Mesendoderm (in vitro differentiated cells): ENCODE data around the gene PKD1.

Source experiments
- DNase-seq: peaks from one replicate; pipeline ENCODE4 v3.0.0; 2013
- H2AK5ac ChIP-seq: 2 replicates; pipeline ENCODE4 v1.6.1; 2013; ENCODE audit warnings: low read length, inconsistent platforms
- H2BK120ac ChIP-seq: 2 replicates; pipeline ENCODE4 v1.6.1; 2013; ENCODE audit warnings: low read depth, mild to moderate bottlenecking, low read length, moderate library complexity, mixed read lengths
- H2BK15ac ChIP-seq: replicated peaks from 2 replicates; pipeline ENCODE4 v1.6.1; 2013; ENCODE audit warnings: low read depth, mild to moderate bottlenecking, moderate library complexity
- H2BK5ac ChIP-seq: 2 replicates; pipeline ENCODE4 v1.6.1; 2013; ENCODE audit warnings: low read length, inconsistent platforms
- H3K18ac ChIP-seq: 2 replicates; pipeline ENCODE4 v1.6.1; 2013; ENCODE audit warnings: mild to moderate bottlenecking, low read length, mixed read lengths
- H3K23ac ChIP-seq: one replicate; pipeline ENCODE4 v1.6.1; 2013; ENCODE audit warnings: low read length
- H3K27ac ChIP-seq: 2 replicates; pipeline ENCODE4 v1.5.1; 2013; ENCODE audit warnings: low read depth, mild to moderate bottlenecking, inconsistent platforms, low read length, moderate library complexity
- H3K27me3 ChIP-seq: 2 replicates; pipeline ENCODE4 v1.6.1; 2013; ENCODE audit warnings: low read length, control low read depth, mild to moderate bottlenecking, inconsistent platforms; ENCODE audit not compliant: insufficient read depth, poor library complexity
- H3K36me3 ChIP-seq: 2 replicates; pipeline ENCODE4 v1.6.1; 2013; ENCODE audit warnings: low read length, inconsistent platforms; ENCODE audit not compliant: control insufficient read depth, insufficient read depth
- H3K4ac ChIP-seq: one replicate; pipeline ENCODE4 v1.6.1; 2013; ENCODE audit warnings: low read depth, mild to moderate bottlenecking, low read length, moderate library complexity
- H3K4me1 ChIP-seq: 2 replicates; pipeline ENCODE4 v1.6.1; 2013; ENCODE audit warnings: low read depth, low read length, inconsistent platforms; ENCODE audit not compliant: control insufficient read depth
- H3K4me2 ChIP-seq: 2 replicates; pipeline ENCODE4 v1.6.1; 2013; ENCODE audit warnings: low read length
- H3K4me3 ChIP-seq: 2 replicates; pipeline ENCODE4 v1.5.1; 2013; ENCODE audit warnings: mild to moderate bottlenecking, low read length
- H3K56ac ChIP-seq: one replicate; pipeline ENCODE4 v1.6.1; 2013; ENCODE audit warnings: low read length
- H3K79me1 ChIP-seq: 2 replicates; pipeline ENCODE4 v1.6.1; 2013; ENCODE audit warnings: low read length, inconsistent platforms
- H3K79me2 ChIP-seq: 2 replicates; pipeline ENCODE4 v1.6.1; 2013; ENCODE audit warnings: mild to moderate bottlenecking, low read length; ENCODE audit not compliant: control insufficient read depth, insufficient read depth
- H3K9ac ChIP-seq: 2 replicates; pipeline ENCODE4 v1.6.1; 2013; ENCODE audit warnings: low read length, inconsistent platforms
- H4K5ac ChIP-seq: one replicate; pipeline ENCODE4 v1.6.1; 2013; ENCODE audit warnings: low read length
- H4K8ac ChIP-seq: one replicate; pipeline ENCODE4 v1.6.1; 2013; ENCODE audit warnings: low read depth, mild to moderate bottlenecking, control low read depth, low read length, moderate library complexity
- whole genome bisulfite sequencing: extraction: QIAGEN DNeasy Blood & Tissue Kit; methylation state at CpG from one replicate; pipeline ENCODE4 v1.1.7; 2013; ENCODE audit warnings: low lambda C conversion rate, missing lambda C conversion rate; ENCODE audit not compliant: insufficient coverage; ENCODE audit errors: extremely low coverage; 5-methylcytosine and 5-hydroxymethylcytosine counted together

The PKD1 gene

DNA sequence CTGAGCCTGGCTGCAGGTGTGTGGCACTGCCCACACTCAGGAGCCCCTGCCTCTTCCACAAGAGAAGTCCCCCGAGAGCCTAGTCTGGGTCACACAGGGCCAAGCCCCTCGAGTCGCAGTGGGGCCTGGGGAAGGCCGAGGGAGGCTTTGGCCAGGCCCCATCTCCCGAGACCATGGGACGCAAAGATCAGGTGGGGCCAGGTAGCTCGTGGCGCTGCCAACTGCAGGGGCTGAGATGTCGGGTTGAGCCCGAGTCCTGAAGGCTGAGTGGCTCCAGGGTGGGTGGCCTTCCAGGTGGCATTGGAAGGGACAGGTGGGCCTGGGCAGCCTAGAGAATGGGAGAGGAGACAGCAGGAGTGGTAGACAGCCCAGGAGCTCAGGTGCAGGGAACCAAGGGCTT is 26.2 kb upstream of the PKD1 start:
- H3K4ac ChIP-seq: no peak overlapping the region
- H2AK5ac ChIP-seq: no peak overlapping the region
- peaks cover 66% of the 10 kb centered on the region for H3K79me2 ChIP-seq
- H3K4me2 ChIP-seq: no peak overlapping the region
- H3K27ac ChIP-seq: no peak overlapping the region
- WGBS: no CpG with 5 or more reads among the region's 10 CpGs
- no peak overlapping the region for H2BK120ac ChIP-seq
- H4K8ac ChIP-seq: no peak overlapping the region
- no peak overlapping the region for H3K18ac ChIP-seq
- H3K4me1 ChIP-seq: no peaks in the 10 kb centered on the region
- peaks cover 8% of the 10 kb centered on the region for H3K36me3 ChIP-seq
- no peaks in the 10 kb centered on the region for H3K27me3 ChIP-seq
- H2BK15ac ChIP-seq: no peak overlapping the region
- H3K23ac ChIP-seq: no peak overlapping the region
- peak overlapping the region; percentile 25 for H3K56ac ChIP-seq
- no peak overlapping the region for H2BK5ac ChIP-seq
- no peak overlapping the region for H4K5ac ChIP-seq
- no peak overlapping the region for H3K4me3 ChIP-seq
- no peak for DNase-seq
- H3K9ac ChIP-seq: no peak overlapping the region
- H3K79me1 ChIP-seq: peaks cover 15% of the 10 kb centered on the region

DNA sequence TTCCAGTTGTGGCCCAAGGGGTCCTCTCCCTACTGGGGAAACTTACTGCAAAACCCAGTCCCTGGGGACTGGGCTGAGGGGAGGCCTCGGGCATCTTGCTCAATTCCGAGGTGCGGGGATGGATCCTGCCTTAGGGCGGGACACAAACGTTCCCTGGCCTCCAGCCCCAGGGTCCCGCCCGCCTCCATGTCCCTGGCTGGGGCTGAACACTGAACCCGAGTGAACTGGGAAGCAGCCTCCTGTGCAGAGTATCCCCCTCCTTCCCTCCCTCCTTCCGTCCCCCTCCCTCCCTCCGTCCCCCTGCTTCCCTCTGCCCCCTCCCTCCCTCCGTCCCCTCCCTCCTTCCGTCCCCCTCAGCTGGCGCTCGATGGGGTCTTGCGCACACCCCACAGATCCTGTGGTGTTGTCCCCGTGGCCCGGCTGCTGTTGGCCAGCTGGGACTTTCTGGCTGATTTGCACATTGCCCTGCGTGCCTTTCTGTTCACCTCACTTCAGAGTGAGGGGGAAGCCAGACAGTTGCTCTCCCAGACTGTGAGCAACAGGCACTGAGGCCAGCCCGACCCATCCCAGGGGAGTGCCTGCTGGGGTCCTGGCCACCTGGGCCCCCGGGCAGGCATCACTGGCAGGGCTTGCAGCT is 25.3 kb upstream of the PKD1 start:
- H3K27ac ChIP-seq: no peak overlapping the region

DNA sequence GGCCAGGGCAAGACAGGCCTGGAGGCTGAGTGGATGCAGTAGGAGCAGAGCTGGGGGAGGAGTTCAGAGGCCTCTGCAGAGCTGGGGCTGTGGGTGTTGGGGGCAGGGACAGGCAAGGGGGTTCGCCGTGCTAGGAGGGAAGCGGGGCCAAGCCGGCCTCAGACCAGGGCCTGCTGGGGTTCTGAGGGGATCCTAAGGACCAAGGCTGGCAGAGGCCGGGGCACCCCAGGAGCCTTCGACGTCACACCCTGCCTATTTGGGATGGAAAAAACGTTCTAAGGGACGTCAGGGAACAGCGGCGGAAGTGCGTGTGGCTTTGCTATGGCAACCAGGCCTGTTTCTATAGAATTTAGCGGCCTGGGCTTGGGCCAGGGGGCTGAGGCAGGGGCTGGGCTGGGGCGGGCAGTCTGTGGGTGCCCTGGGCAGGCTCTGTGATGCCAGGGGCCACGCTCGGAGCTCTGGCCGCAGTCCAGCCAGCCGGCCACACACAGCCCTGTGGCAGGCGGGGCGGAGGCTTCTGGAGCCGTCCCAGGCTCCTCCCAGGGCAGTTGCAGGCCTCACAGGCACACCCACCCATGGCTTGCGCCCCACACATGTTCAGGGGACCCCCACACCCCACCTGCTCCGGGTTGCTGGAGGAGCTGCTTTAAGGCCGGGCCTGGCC is 23.6 kb upstream of the PKD1 start:
- no peak overlapping the region for H2BK5ac ChIP-seq
- H3K4ac ChIP-seq: no peak overlapping the region
- H3K18ac ChIP-seq: no peak overlapping the region
- H2BK120ac ChIP-seq: no peak overlapping the region
- DNase-seq: peak; percentile 33
- peak overlapping the region; percentile 67 for H3K56ac ChIP-seq
- H3K4me1 ChIP-seq: no peaks in the 10 kb centered on the region
- H2AK5ac ChIP-seq: no peak overlapping the region
- no peak overlapping the region for H3K4me2 ChIP-seq
- peaks cover 83% of the 10 kb centered on the region for H3K79me2 ChIP-seq
- H3K36me3 ChIP-seq: peaks cover 3% of the 10 kb centered on the region
- no CpG with 5 or more reads among the region's 24 CpGs for WGBS
- no peak overlapping the region for H3K27ac ChIP-seq
- no peak overlapping the region for H3K23ac ChIP-seq
- no peaks in the 10 kb centered on the region for H3K27me3 ChIP-seq
- H3K79me1 ChIP-seq: peaks cover 9% of the 10 kb centered on the region
- H3K4me3 ChIP-seq: no peak overlapping the region
- peak overlapping the region; percentile 40 for H3K9ac ChIP-seq
- H4K8ac ChIP-seq: no peak overlapping the region
- no peak overlapping the region for H2BK15ac ChIP-seq
- no peak overlapping the region for H4K5ac ChIP-seq

More for the DNA sequence above, 25.3 kb upstream of the PKD1 start:
- Histone ChIP-seq H4K8ac (no peak overlapping the region), H3K4ac (no peak overlapping the region), H3K4me2 (no peak overlapping the region), H3K4me3 (no peak overlapping the region), H3K9ac (no peak overlapping the region), H3K27me3 (no peaks in the 10 kb centered on the region), H2BK5ac (no peak overlapping the region), H3K79me2 (peaks cover 75% of the 10 kb centered on the region), H2BK15ac (no peak overlapping the region), H2AK5ac (no peak overlapping the region), H3K4me1 (no peaks in the 10 kb centered on the region), H3K36me3 (peaks cover 8% of the 10 kb centered on the region), H3K79me1 (peaks cover 14% of the 10 kb centered on the region), H3K23ac (no peak overlapping the region), H3K56ac (peak overlapping the region; percentile 34), H4K5ac (no peak overlapping the region), H3K18ac (no peak overlapping the region), H2BK120ac (no peak overlapping the region)
- DNase-seq: no peak
- no CpG with 5 or more reads among the region's 20 CpGs for WGBS

DNA sequence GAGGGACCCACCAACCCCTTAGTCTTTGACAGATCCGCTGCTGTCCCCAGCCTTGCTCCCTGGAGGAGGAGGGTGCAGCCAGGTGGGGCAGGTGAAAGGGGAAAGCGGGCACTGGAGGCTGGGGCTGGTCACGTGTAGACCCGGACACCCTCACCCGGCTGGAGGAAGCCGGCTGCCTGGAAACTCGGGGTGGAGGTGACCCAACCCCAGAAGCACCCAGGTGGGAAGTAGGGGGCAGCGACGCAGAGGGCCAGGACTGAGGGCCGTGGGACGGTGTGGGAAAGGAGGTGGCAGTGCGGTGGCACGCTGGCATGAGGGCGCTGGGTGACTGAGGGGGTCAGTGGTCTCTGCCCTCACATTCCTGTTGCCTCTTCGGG is 22.6 kb upstream of the PKD1 start:
- Histone ChIP-seq H3K23ac (no peak overlapping the region), H3K4me3 (no peak overlapping the region), H2BK15ac (no peak overlapping the region), H3K4me2 (no peak overlapping the region), H3K36me3 (peaks cover 5% of the 10 kb centered on the region), H3K79me2 (peaks cover 87% of the 10 kb centered on the region), H3K27ac (no peak overlapping the region), H3K4me1 (no peaks in the 10 kb centered on the region), H4K8ac (no peak overlapping the region), H2AK5ac (no peak overlapping the region), H4K5ac (no peak overlapping the region), H3K79me1 (peaks cover 11% of the 10 kb centered on the region), H3K56ac (no peak overlapping the region), H2BK5ac (no peak overlapping the region), H3K4ac (no peak overlapping the region), H3K18ac (no peak overlapping the region), H3K9ac (peak overlapping the region; percentile 35), H3K27me3 (no peaks in the 10 kb centered on the region), H2BK120ac (no peak overlapping the region)
- DNase-seq: no peak
- WGBS: no CpG with 5 or more reads among the region's 15 CpGs

DNA sequence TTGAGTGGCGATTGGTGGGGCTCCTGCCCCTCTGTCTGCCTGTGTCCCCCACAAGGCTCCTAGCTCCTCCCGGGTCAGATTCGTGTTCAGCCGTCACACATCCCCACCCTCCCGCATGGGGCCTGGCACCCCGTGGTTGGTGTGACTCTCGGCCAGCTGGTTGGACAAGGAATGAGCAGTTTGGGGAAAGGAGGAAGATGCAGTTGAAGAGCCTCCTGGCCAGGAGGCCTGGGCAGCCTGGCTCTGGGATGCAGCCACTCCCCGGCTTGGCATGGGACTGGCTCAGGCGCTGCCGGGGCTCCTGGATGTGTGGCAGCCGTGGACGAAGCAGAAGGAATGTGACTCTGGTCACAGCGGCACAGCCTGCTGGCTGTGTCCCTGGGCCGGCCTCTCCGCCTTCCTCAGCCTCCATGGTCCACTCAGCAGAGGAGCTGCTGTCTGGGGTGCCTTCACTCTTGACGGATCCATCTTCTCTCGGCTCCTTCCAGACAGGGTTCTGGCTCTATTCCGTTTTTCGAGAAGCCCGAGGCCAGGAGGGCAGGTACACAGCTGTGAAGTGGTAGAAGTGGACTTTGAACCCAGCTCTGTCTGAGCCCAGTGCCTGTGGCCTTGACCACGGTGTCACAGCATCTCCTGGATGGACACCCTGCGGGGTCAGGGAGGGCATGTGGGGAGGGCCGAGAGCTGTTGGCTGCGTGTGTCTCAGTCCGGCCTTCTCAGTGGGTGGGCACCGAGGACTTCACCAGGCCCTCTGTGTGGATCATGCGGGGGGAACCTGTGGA is 22.0 kb upstream of the PKD1 start:
- H4K8ac ChIP-seq: no peak overlapping the region
- H2AK5ac ChIP-seq: no peak overlapping the region
- peak overlapping the region; percentile 99 for H3K9ac ChIP-seq
- H3K27me3 ChIP-seq: no peaks in the 10 kb centered on the region
- H2BK5ac ChIP-seq: no peak overlapping the region
- no peak overlapping the region for H2BK120ac ChIP-seq
- H3K23ac ChIP-seq: peak overlapping the region; percentile 30
- H4K5ac ChIP-seq: no peak overlapping the region
- peaks cover 9% of the 10 kb centered on the region for H3K36me3 ChIP-seq
- peaks cover 14% of the 10 kb centered on the region for H3K79me1 ChIP-seq
- peak overlapping the region; percentile 98 for H3K56ac ChIP-seq
- H3K79me2 ChIP-seq: peaks cover 89% of the 10 kb centered on the region
- no peak overlapping the region for H3K4me2 ChIP-seq
- H3K4ac ChIP-seq: no peak overlapping the region
- H3K27ac ChIP-seq: no peak overlapping the region
- no peak for DNase-seq
- H3K4me1 ChIP-seq: no peaks in the 10 kb centered on the region
- no peak overlapping the region for H3K18ac ChIP-seq
- WGBS: no CpG with 5 or more reads among the region's 27 CpGs
- no peak overlapping the region for H3K4me3 ChIP-seq
- no peak overlapping the region for H2BK15ac ChIP-seq
